IPS-NIHi7 (cell line): ENCODE measurements around the gene AMY2B.
"Not testable (repeated sequence)": the region's sequence is repeated elsewhere in the genome, so short reads cannot be mapped to it uniquely, and the experiment has no call there.

ENCODE experiments used
- DNase-seq: peaks from one replicate; pipeline ENCODE4 v3.0.0; 2012; ENCODE audit warnings: mixed read lengths; ENCODE audit errors: extremely low spot score

The AMY2B gene

DNA sequence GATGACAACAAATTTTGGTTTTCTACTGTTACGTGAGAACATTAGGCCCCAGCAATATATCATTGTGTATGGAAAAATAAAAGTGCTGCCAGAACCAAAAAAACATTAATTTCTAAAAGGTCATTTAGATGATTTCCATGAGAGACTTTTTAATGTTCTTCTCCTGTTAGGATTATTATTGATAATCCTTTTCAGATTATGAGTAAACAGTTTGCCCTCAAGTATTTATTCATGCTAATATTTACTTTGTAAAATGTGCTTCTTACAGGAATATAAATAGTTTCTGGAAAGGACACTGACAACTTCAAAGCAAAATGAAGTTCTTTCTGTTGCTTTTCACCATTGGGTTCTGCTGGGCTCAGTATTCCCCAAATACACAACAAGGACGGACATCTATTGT lies at the start of gene AMY2B:
Gene AMY2B (plus strand): TSS at position 301 of the 400 bp plus-strand sequence. CDS start 14 bp downstream, at position 315.
- not testable (repeated sequence) for DNase-seq

- DNase-seq, result no peak
Observed at GRCh38 chr1:103523346-103523745, 48.0 kb upstream of the AMY2B start.

DNA sequence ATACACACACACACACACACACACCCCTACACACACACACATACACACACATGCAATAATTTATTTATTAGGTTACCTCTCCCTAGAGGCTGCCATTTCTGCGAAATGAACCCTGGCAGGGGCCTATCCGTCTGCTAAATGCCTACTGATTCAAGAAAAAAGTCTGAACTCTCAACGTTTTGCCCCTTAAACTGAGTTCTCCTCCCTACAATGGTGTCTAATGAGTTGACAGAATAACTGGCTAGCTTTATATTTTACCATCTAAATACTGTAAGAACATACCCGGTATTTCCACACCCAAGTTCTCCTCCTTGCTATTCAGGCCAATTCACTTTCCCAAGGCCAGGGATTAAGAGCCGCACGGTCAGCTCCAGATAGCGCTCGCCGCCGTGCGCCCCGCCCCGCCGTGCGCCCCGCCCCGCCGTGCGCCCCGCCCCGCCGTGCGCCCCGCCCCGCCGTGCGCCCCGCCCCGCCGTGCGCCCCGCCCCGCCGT lies 46.2 kb upstream of the AMY2B start:
- DNase-seq, result peak; percentile 69

GRCh38 chr1:103525607-103526507 lies 45.5 kb upstream of the AMY2B start, which contains the start of gene RNPC3:
RNPC3 (plus strand) TSS chr1:103525699; CDS start chr1:103526071, 372 bp downstream.
- peak; percentile 73 for DNase-seq

GRCh38 chr1:103527331-103527730 lies 44.1 kb upstream of the AMY2B start:
- no peak for DNase-seq

DNA sequence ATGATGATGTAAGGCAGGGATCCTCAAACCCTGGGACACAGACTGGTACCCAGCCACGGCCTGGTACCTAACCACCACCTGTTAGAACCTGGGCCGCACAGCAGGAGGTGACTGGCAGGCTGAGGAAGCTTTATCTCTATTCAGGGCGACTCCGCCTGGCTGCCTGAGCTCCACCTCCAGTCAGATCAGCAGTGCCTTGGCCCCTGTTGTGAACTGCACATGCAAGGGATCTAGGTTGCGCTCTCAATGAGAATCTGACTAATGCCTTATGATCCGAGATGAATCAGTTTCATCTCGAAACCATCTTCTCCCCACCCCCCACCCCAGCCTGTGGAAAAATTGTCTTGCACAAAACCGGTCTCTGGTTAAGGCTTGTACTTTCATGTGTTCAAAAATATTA lies 41.6 kb upstream of the AMY2B start:
- DNase-seq, result peak; percentile 7

GRCh38 chr1:103538226-103538625 lies 33.2 kb upstream of the AMY2B start:
- no peak for DNase-seq

DNA sequence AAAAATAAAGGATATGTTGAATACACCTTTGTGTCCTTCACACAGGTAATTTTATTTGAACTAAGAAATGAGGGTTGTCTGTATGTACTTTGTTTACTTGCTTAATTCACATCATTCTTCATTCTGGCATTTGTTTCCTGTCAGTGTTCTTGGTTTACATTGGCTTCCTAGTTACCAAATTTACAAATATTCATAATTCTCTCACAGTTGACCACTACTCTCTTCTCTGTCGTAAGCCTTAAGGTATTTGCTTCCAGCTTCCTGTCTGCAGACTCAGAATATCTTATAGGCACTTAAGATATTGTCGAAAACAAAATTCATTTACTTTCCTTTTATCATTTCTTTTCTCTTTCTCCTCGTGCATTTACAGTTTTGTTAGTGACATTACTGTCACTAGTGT lies 30.0 kb upstream of the AMY2B start:
- DNase-seq, result no peak

GRCh38 chr1:103546496-103546895 lies 24.9 kb upstream of the AMY2B start:
- no peak for DNase-seq

DNA sequence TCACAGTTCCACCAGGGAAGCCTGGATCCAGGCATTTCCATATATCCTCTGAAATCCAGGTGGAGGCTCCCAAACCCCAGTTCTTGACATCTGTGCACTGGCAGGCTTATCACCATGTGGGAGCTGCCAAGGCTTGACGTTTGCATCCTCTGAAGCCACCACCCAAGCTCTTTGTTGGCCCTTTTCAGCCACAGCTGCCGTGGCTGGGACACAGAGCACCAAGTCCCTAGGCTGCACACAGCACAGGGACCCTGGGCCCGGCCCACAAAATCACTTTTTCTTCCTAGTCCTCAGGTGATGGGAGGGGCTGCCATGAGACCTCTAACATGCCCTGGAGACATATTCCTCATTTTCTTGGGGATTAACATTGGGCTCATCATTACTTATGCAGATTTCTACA lies 23.5 kb upstream of the AMY2B start:
- no peak for DNase-seq

GRCh38 chr1:103560427-103560826 lies 11.0 kb upstream of the AMY2B start:
- no peak for DNase-seq

DNA sequence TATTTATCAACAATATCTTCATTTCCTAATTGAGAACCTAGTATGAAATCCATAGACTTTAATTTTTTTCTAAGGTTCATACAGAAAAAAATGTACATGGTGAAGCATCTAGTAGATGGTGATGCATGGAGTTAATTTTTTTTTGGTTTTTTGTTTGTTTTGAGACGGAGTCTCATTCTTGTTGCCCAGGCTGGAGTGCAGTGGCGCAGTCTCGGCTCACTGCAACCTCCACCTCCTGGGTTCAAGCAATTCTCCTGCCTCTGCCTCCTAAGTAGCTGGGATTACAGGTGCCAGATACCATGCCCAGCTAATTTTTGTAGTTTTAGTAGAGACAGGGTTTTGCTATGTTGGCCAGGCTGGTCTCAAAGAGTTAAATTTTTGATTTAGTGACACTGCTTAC lies 10.3 kb upstream of the AMY2B start:
- DNase-seq, result not testable (repeated sequence)

- no peak for DNase-seq
Observed at GRCh38 chr1:103561643-103562395, 9.6 kb upstream of the AMY2B start.

DNA sequence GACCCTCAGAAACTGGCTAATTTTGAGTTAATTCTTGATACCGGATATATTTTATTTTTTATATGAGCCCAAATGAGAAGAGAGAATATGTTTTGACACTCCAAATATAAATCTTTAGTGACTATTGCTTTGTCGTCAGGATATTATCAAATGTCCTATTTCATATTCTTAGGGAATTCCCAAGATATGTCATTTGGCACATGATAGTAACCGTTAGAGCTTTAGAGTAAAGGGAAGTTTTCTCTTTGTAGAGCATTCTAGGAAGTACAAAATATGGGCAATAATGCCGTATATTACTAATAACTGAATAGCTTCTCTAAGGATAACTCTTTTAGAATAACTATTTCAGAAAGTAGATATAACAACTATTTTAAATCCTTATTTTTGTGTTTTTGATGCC lies 8.3 kb upstream of the AMY2B start:
- DNase-seq, result no peak

GRCh38 chr1:103569493-103569892 lies 1.9 kb upstream of the AMY2B start:
- no peak for DNase-seq

DNA sequence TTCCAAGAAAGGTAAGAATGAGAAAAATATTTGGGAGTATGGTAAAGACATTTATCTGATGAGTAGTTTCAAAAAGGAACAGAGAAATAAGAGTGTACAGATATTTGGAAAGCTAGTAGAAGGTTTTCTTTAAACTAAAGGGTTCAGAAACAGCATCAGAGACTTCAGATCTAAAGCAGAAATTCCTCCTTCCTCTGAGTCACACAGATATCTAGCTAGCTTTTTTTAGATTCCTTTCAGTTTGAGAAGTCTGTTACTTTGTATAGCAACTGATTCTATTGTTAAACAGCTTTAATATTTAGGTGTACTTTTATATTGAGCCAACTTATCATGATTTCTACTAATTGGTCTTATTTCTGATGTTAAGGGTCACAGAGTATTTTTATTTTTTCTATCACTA lies 4.7 kb downstream of the AMY2B start:
- DNase-seq, result no peak

- not testable (repeated sequence) for DNase-seq
Observed at GRCh38 chr1:103576784-103577183, 5.4 kb downstream of the AMY2B start.

DNA sequence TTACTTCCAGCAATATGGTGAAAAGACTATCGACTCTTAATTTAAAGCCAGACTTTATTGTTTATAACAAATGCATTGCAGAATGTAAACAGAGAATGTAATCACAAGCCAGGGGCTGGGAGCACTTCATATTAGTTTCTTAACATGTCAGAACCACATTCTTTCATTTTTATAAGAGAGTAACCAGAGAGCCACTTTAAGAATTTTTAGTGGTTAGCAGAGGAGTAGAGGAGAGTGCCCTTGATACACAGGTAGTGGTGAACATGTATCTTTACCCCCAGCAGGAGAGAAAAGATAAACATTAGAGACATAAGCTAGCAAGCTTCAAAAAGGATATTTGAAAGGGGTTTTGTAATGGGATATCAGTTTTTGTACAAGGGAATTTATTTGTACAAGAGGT lies 11.1 kb downstream of the AMY2B start:
- no peak for DNase-seq

DNA sequence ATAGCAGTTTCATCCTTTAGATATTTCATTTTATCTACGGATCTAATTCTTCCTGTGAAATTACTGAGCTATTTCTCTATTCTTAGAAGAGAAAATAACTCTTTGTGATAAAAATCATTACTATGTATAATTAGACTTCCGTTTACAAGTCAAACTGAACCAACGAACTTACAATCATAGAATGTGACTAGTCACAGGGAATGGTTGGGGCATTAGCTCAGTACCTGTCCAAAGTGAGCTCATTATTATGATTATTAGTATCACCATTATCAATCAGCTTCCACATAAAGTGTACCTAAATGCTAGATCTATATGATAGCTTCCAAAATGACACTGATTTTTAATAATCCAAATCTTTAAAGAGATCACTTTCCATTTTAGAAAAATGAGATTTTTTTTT lies 12.5 kb downstream of the AMY2B start:
- DNase-seq, result no peak

- DNase-seq, result no peak
Observed at GRCh38 chr1:103584537-103584936, 13.1 kb downstream of the AMY2B start.

GRCh38 chr1:103602740-103603139 lies 31.4 kb downstream of the AMY2B start:
- not testable (repeated sequence) for DNase-seq

GRCh38 chr1:103616362-103616761 lies 45.0 kb downstream of the AMY2B start:
- DNase-seq, result no peak
